ENCODE results near the gene SLC34A3. TPM values are rescaled to one million over a fixed set of nuclear protein-coding genes. Genes with fewer than 3 reads are reported as not detected.

The SLC34A3 gene
- total RNA-seq, 1 donor from 2014 or later: 0.23 TPM

- ATAC-seq (no peak), DNase-seq (no peak)
- no peak for TF ChIP-seq CTCF (IDR thresholded peaks at IDR 0.05)
- Histone ChIP-seq H3K4me3 (no peak overlapping the region), H3K4me1 (peaks cover 43% of the 10 kb centered on the region), H3K27me3 (no peaks in the 10 kb centered on the region), H3K36me3 (peaks cover 21% of the 10 kb centered on the region), H3K9me3 (no peaks in the 10 kb centered on the region), H3K27ac (no peak overlapping the region)
- intact Hi-C loops (cut with DNase I): no loop called here
Observed at GRCh38 chr9:137243626-137244485, 13.2 kb downstream of the SLC34A3 start.

- DNase-seq (no peak), ATAC-seq (no peak)
- Histone ChIP-seq H3K36me3 (peaks cover 21% of the 10 kb centered on the region), H3K27me3 (no peaks in the 10 kb centered on the region), H3K27ac (no peak overlapping the region), H3K9me3 (no peaks in the 10 kb centered on the region), H3K4me3 (no peak overlapping the region), H3K4me1 (peaks cover 33% of the 10 kb centered on the region)
- no peak for TF ChIP-seq CTCF (IDR thresholded peaks at IDR 0.05)
- intact Hi-C loops (cut with DNase I): no loop called here
Observed at GRCh38 chr9:137244486-137245449, 14.1 kb downstream of the SLC34A3 start.

GRCh38 chr9:137245450-137246421, 15.0 kb downstream of the SLC34A3 start:
- TF ChIP-seq CTCF (IDR thresholded peaks at IDR 0.05): no peak
- H3K9me3 ChIP-seq: no peaks in the 10 kb centered on the region
- no peaks in the 10 kb centered on the region for H3K27me3 ChIP-seq
- ATAC-seq: no peak
- peaks cover 21% of the 10 kb centered on the region for H3K36me3 ChIP-seq
- no peak overlapping the region for H3K27ac ChIP-seq
- no peak overlapping the region for H3K4me3 ChIP-seq
- peaks cover 30% of the 10 kb centered on the region for H3K4me1 ChIP-seq
- no peak for DNase-seq
- intact Hi-C loops (cut with DNase I): no loop called here

GRCh38 chr9:137247135-137247915, 16.6 kb downstream of the SLC34A3 start:
- ATAC-seq: peak; percentile 73
- Histone ChIP-seq H3K27ac (peak overlapping the region; percentile 63), H3K4me1 (peaks cover 24% of the 10 kb centered on the region), H3K36me3 (peaks cover 17% of the 10 kb centered on the region), H3K9me3 (no peaks in the 10 kb centered on the region), H3K27me3 (no peaks in the 10 kb centered on the region), H3K4me3 (no peak overlapping the region)
- intact Hi-C loops (cut with DNase I): no loop called here
- no peak for TF ChIP-seq CTCF (IDR thresholded peaks at IDR 0.05)
- peak; percentile 86 for DNase-seq

Data from upper lobe of right lung (tissue), 1 donor.